Lung (tissue), 12 donors: ENCODE data around the gene ADNP. TPM values are rescaled to one million over a fixed set of nuclear protein-coding genes. Genes with fewer than 3 reads are reported as not detected.

ENCODE experiments used
- ATAC-seq: fragments of 200-7000 bp; cut with Tn5 transposase; one replicate; pipeline ENCODE4 v1.9.1; 2020; ENCODE audit warnings: moderate number of reproducible peaks; ENCODE audit not compliant: insufficient read depth, low FRiP score
- DNase-seq, 3 donors: peaks; one replicate each; pipeline ENCODE4 v3.0.0-alpha.2; 2013 to 2017
- H3K27ac ChIP-seq, 2 donors: one replicate each; pipeline ENCODE4 v1.5.1; 2013; ENCODE audit warnings: mild to moderate bottlenecking in 2 of 2, moderate library complexity in 2 of 2, control low read depth in 1 of 2, inconsistent platforms in 1 of 2, low read depth in 1 of 2, low read length in 1 of 2
- H3K27me3 ChIP-seq, 3 donors: one replicate each; pipeline ENCODE4 v1.5.1; 2013; ENCODE audit warnings: low read length in 2 of 3; ENCODE audit not compliant: control insufficient read depth in 3 of 3, insufficient read depth in 3 of 3
- H3K36me3 ChIP-seq, 4 donors: one replicate each; pipeline ENCODE4 v1.5.1; 2013; ENCODE audit warnings: low read length in 4 of 4, mild to moderate bottlenecking in 1 of 4, moderate library complexity in 1 of 4; ENCODE audit not compliant: control insufficient read depth in 4 of 4, insufficient read depth in 4 of 4
- H3K4me1 ChIP-seq, 5 donors: one replicate each; pipeline ENCODE4 v1.5.1; 2013; ENCODE audit warnings: low read length in 5 of 5, mild to moderate bottlenecking in 2 of 5, moderate library complexity in 1 of 5; ENCODE audit not compliant: control insufficient read depth in 5 of 5, insufficient read depth in 5 of 5
- H3K4me3 ChIP-seq: one replicate; pipeline ENCODE4 v1.5.1; 2013; ENCODE audit warnings: mild to moderate bottlenecking, control low read depth, moderate library complexity
- H3K9ac ChIP-seq, 2 donors: one replicate each; pipeline ENCODE4 v1.5.1; 2013; ENCODE audit warnings: low read length in 2 of 2, control low read depth in 1 of 2; ENCODE audit not compliant: insufficient read depth in 1 of 2
- H3K9me3 ChIP-seq, 4 donors: one replicate each; pipeline ENCODE4 v1.5.1; 2013; ENCODE audit warnings: low read length in 3 of 4, mild to moderate bottlenecking in 1 of 4, moderate library complexity in 1 of 4; ENCODE audit not compliant: control insufficient read depth in 4 of 4, insufficient read depth in 3 of 4
- CTCF ChIP-seq: IDR thresholded peaks from 2 replicates; pipeline ENCODE4 v1.5.1; 2012; ENCODE audit warnings: mild to moderate bottlenecking; ENCODE audit errors: control extremely low read depth, extremely low read depth
- WGBS, 2 donors: extraction: QIAGEN DNeasy Blood & Tissue Kit; methylation state at CpG; one replicate each; pipeline ENCODE4 v1.1.7; 2013; 5-methylcytosine and 5-hydroxymethylcytosine counted together
- polyA plus RNA-seq, 2 donors: library from polyadenylated mRNA; stranded (reverse); fragments of 200-250 nt; gene quantifications; one replicate each; pipeline ENCODE4 v1.2.1, GENCODE V29; 2013
- total RNA-seq, 2 donors: library from RNA; depleted of rRNA in 1 of 2; stranded (reverse); fragments of >200 nt in 1 of 2; gene quantifications; one replicate each; pipeline ENCODE4 v1.2.1, GENCODE V29; 2014 to 2021
- donor health status: control.
- donor health status: control.
- donor health status: Bipolar disorder and iron deficiency.
- donor health status: healthy.
- donor health status: DM: yes; HTN: yes; CAD: no.

The ADNP gene
- total and polyA plus RNA-seq, 4 donors = 18.0 to 81.5 (median 41.5) TPM

GRCh38 chr20:50953821-50954220 lies 22.6 kb upstream of the ADNP start:
- H3K4me3 ChIP-seq = no peak overlapping the region
- ATAC-seq (no peak), DNase-seq (no peak)
- no peaks in the 10 kb centered on the region for H3K9me3 ChIP-seq
- no peak overlapping the region for H3K9ac ChIP-seq
- H3K36me3 ChIP-seq = peaks cover 7 to 19% (median 12%) of the 10 kb centered on the region in 4 donors
- no peak overlapping the region for H3K27ac ChIP-seq
- no peaks in the 10 kb centered on the region for H3K27me3 ChIP-seq
- no peak for TF ChIP-seq CTCF
- H3K4me1 ChIP-seq = peaks cover 0 to 14% (median 9%) of the 10 kb centered on the region in 5 donors

- Histone ChIP-seq H3K27me3 (no peaks in the 10 kb centered on the region), H3K9me3 (no peaks in the 10 kb centered on the region), H3K9ac (no peak overlapping the region), H3K27ac (no peak overlapping the region), H3K4me3 (no peak overlapping the region), H3K4me1 (peaks cover 0 to 14% (median 9%) of the 10 kb centered on the region in 5 donors), H3K36me3 (peaks cover 10 to 22% (median 16%) of the 10 kb centered on the region in 4 donors)
- DNase-seq (no peak), ATAC-seq (no peak)
- no peak for TF ChIP-seq CTCF
- 91 to 98% methylated on average over 2 of the region's 2 CpGs for WGBS, 2 donors
Measured at GRCh38 chr20:50953196-50953595, 22.0 kb upstream of the ADNP start.

GRCh38 chr20:50948132-50948785 lies 17.0 kb upstream of the ADNP start:
- Histone ChIP-seq H3K27me3 (no peaks in the 10 kb centered on the region), H3K9me3 (no peaks in the 10 kb centered on the region), H3K36me3 (peaks cover 27 to 43% (median 40%) of the 10 kb centered on the region in 4 donors), H3K27ac (no peak overlapping the region), H3K9ac (no peak overlapping the region), H3K4me1 (no peaks in the 10 kb centered on the region), H3K4me3 (no peak overlapping the region)
- 90 to 92% methylated on average over 4 of the region's 4 CpGs for WGBS, 2 donors
- TF ChIP-seq CTCF = no peak
- ATAC-seq (no peak), DNase-seq (no peak)

GRCh38 chr20:50943069-50943468 lies 11.8 kb upstream of the ADNP start:
- no peak for DNase-seq
- no peak for ATAC-seq
- no peak for TF ChIP-seq CTCF
- no peaks in the 10 kb centered on the region for H3K4me1 ChIP-seq
- no peak overlapping the region for H3K4me3 ChIP-seq
- H3K27me3 ChIP-seq = no peaks in the 10 kb centered on the region
- H3K27ac ChIP-seq = no peak overlapping the region
- peaks cover 33 to 41% (median 36%) of the 10 kb centered on the region in 4 donors for H3K36me3 ChIP-seq
- no peak overlapping the region for H3K9ac ChIP-seq
- WGBS, 2 donors = 94 to 97% methylated on average over 7 of the region's 7 CpGs
- H3K9me3 ChIP-seq = no peaks in the 10 kb centered on the region
